BE2C (cell line): ENCODE results near the gene EFCAB6.

ENCODE experiments used
- DNase-seq: peaks from one replicate; pipeline ENCODE4 v3.0.0-alpha.2; 2020
- H3K27me3 ChIP-seq: fragments of 250-450 bp; sonication (Bioruptor Pico); 2 replicates; pipeline ENCODE4 v1.5.1; 2020; ENCODE audit warnings: mild to moderate bottlenecking
- H3K36me3 ChIP-seq: fragments of 250-450 bp; sonication (Bioruptor Pico); 2 replicates; pipeline ENCODE4 v1.5.1; 2020; ENCODE audit warnings: mild to moderate bottlenecking
- H3K4me1 ChIP-seq: fragments of 250-450 bp; sonication (Bioruptor Pico); 2 replicates; pipeline ENCODE4 v1.5.1; 2020
- H3K4me3 ChIP-seq: 2 replicates; pipeline ENCODE4 v1.5.1; 2011; ENCODE audit warnings: low read depth, low read length
- H3K9me3 ChIP-seq: fragments of 250-450 bp; sonication (Bioruptor Pico); 2 replicates; pipeline ENCODE4 v1.5.1; 2020
- CTCF ChIP-seq: IDR thresholded peaks from 2 replicates; pipeline ENCODE4 v1.5.1; 2012; ENCODE audit warnings: mild to moderate bottlenecking, low read depth, low read length

The EFCAB6 gene

GRCh38 chr22:43859176-43859575, 47.1 kb upstream of the EFCAB6 start:
- no peak overlapping the region for H3K4me3 ChIP-seq
- TF ChIP-seq CTCF, result no peak
- H3K4me1 ChIP-seq, result no peaks in the 10 kb centered on the region
- DNase-seq, result no peak
- H3K36me3 ChIP-seq, result no peaks in the 10 kb centered on the region
- H3K27me3 ChIP-seq, result no peaks in the 10 kb centered on the region
- no peaks in the 10 kb centered on the region for H3K9me3 ChIP-seq

- DNase-seq, result no peak
- Histone ChIP-seq H3K4me3 (no peak overlapping the region), H3K36me3 (no peaks in the 10 kb centered on the region), H3K4me1 (no peaks in the 10 kb centered on the region), H3K27me3 (no peaks in the 10 kb centered on the region), H3K9me3 (no peaks in the 10 kb centered on the region)
- TF ChIP-seq CTCF, result no peak
These were observed 46.2 kb upstream of the EFCAB6 start for GRCh38 chr22:43858156-43858895.

- no peak for TF ChIP-seq CTCF
- no peak overlapping the region for H3K4me3 ChIP-seq
- H3K4me1 ChIP-seq, result no peaks in the 10 kb centered on the region
- no peaks in the 10 kb centered on the region for H3K9me3 ChIP-seq
- H3K36me3 ChIP-seq, result no peaks in the 10 kb centered on the region
- H3K27me3 ChIP-seq, result no peaks in the 10 kb centered on the region
- no peak for DNase-seq
These were observed 45.3 kb upstream of the EFCAB6 start for GRCh38 chr22:43857367-43857766.

GRCh38 chr22:43855431-43855830, 43.3 kb upstream of the EFCAB6 start:
- Histone ChIP-seq H3K4me1 (no peaks in the 10 kb centered on the region), H3K4me3 (no peak overlapping the region), H3K36me3 (no peaks in the 10 kb centered on the region), H3K27me3 (no peaks in the 10 kb centered on the region), H3K9me3 (no peaks in the 10 kb centered on the region)
- no peak for TF ChIP-seq CTCF
- DNase-seq, result no peak

- Histone ChIP-seq H3K4me1 (no peaks in the 10 kb centered on the region), H3K27me3 (no peaks in the 10 kb centered on the region)
These were observed 42.7 kb upstream of the EFCAB6 start for GRCh38 chr22:43854786-43855271.

More at GRCh38 chr22:43854786-43855271, 42.7 kb upstream of the EFCAB6 start:
- Histone ChIP-seq H3K4me3 (no peak overlapping the region), H3K36me3 (no peaks in the 10 kb centered on the region), H3K9me3 (no peaks in the 10 kb centered on the region)
- DNase-seq, result no peak
- no peak for TF ChIP-seq CTCF
